HepG2 (cell line): ENCODE data around the gene COX6A2. TPM values are rescaled to one million over a fixed set of nuclear protein-coding genes. Genes with fewer than 3 reads are reported as not detected.

Experiments used
- BCL3 ChIP-seq: sonication (generic); formaldehyde crosslinking; IDR thresholded peaks from 2 replicates; pipeline ENCODE4 v1.5.1; 2020; ENCODE audit warnings: mild to moderate bottlenecking, missing genetic modification reagents, moderate library complexity
- CC2D1A ChIP-seq: sonication (generic); formaldehyde crosslinking; IDR thresholded peaks from 2 replicates; pipeline ENCODE4 v1.8.1; 2023; ENCODE audit warnings: mild to moderate bottlenecking, missing genetic modification reagents
- FOXC1 ChIP-seq: sonication (generic); formaldehyde crosslinking; IDR thresholded peaks from 2 replicates; pipeline ENCODE4 v1.8.0; 2022; ENCODE audit warnings: mild to moderate bottlenecking, missing genetic modification reagents, borderline replicate concordance
- GATA4 ChIP-seq: sonication (generic); IDR thresholded peaks from 2 replicates; pipeline ENCODE4 v1.6.1; 2016; ENCODE audit warnings: antibody characterized with exemption, low read depth, borderline replicate concordance
- KDM2A ChIP-seq: sonication (generic); formaldehyde crosslinking; IDR thresholded peaks from 2 replicates; pipeline ENCODE4 v1.4.0; 2020; ENCODE audit warnings: low read depth, missing genetic modification reagents, borderline replicate concordance
- PHF20 ChIP-seq: sonication (generic); formaldehyde crosslinking; IDR thresholded peaks from 2 replicates; pipeline ENCODE4 v1.5.0; 2020; ENCODE audit warnings: mild to moderate bottlenecking, missing genetic modification reagents
- PRDM15 ChIP-seq: sonication (generic); formaldehyde crosslinking; IDR thresholded peaks from 2 replicates; pipeline ENCODE4 v1.4.0; 2020; ENCODE audit warnings: missing genetic modification reagents
- TARDBP ChIP-seq: sonication (generic); formaldehyde crosslinking; IDR thresholded peaks from 2 replicates; pipeline ENCODE4 v1.8.0; 2022; ENCODE audit warnings: mild to moderate bottlenecking, missing genetic modification reagents
- U2AF2 ChIP-seq: fragments of 200-400 bp; formaldehyde crosslinking; IDR thresholded peaks from 2 replicates; pipeline ENCODE4 v1.6.1; 2017; ENCODE audit warnings: low read depth, mild to moderate bottlenecking, low read length
- XRCC5 ChIP-seq: fragments of 200-400 bp; formaldehyde crosslinking; optimal IDR thresholded peaks from 2 replicates; pipeline ENCODE3; 2017; ENCODE audit warnings: mild to moderate bottlenecking, low read length
- ZNF207 ChIP-seq: fragments of 450-650 bp; IDR thresholded peaks from 2 replicates; pipeline ENCODE4 v1.6.1; 2016; ENCODE audit warnings: antibody characterized with exemption, borderline replicate concordance
- ZNF230 ChIP-seq: sonication (generic); formaldehyde crosslinking; IDR thresholded peaks from 2 replicates; pipeline ENCODE4 v1.4.0; 2020; ENCODE audit warnings: mild to moderate bottlenecking, missing genetic modification reagents
- ZNF737 ChIP-seq: sonication (generic); formaldehyde crosslinking; IDR thresholded peaks from 2 replicates; pipeline ENCODE4 v1.5.0; 2020; ENCODE audit warnings: missing genetic modification reagents, mild to moderate bottlenecking, borderline replicate concordance
- ZNF766 ChIP-seq: sonication (generic); formaldehyde crosslinking; IDR thresholded peaks from 2 replicates; pipeline ENCODE4 v1.5.0; 2020; ENCODE audit warnings: missing genetic modification reagents, borderline replicate concordance
- ZNF83 ChIP-seq: sonication (generic); formaldehyde crosslinking; IDR thresholded peaks from 2 replicates; pipeline ENCODE4 v1.4.0; 2020; ENCODE audit warnings: missing genetic modification reagents, mild to moderate bottlenecking, borderline replicate concordance
- polyA plus RNA-seq, 8 experiments: library from polyadenylated mRNA; depleted of rRNA in 3 of 8; stranded (reverse) in 7 of 8; unstranded in 1 of 8; fragments of >200 nt; fragmentation: Illumina TruSeq in 4 of 8; extraction: Trizol in 4 of 8; gene quantifications; 2 replicates each; pipeline versions ENCODE4 v1.2.1 to v1.2.3, GENCODE V29; 2011 to 2016; ENCODE audit warnings: low read depth in 4 of 8, missing spikeins in 1 of 8, mixed read lengths in 1 of 8; ENCODE audit not compliant: insufficient read depth in 1 of 8
- total RNA-seq, 5 experiments: library from RNA; depleted of rRNA; stranded (reverse); fragments of >200 nt; fragmentation: Illumina TruSeq; extraction: Trizol; gene quantifications; 2 replicates each; pipeline ENCODE4 v1.2.3, GENCODE V29; 2016; ENCODE audit warnings: low read depth in 1 of 5

COX6A2 gene
- total and polyA plus RNA-seq, 2 of the 13 experiments (the other 11 are each of a cell fraction or from before 2014, with no cell fraction given), result not detected

GRCh38 chr16:31477220-31478216 is 49.4 kb upstream of the COX6A2 start (continued):
- TF ChIP-seq PRDM15 (CRISPR knock-in tag), result no peak
- no peak for TF ChIP-seq CC2D1A (CRISPR knock-in tag)
- no peak for TF ChIP-seq GATA4
- TF ChIP-seq ZNF766 (CRISPR knock-in tag), result no peak
- no peak; the same call in 1 of the 2 replicates for TF ChIP-seq TARDBP (CRISPR knock-in tag)
- peak; percentile 92 for TF ChIP-seq XRCC5
- peak; percentile 5; the same call in 1 of the 2 replicates for TF ChIP-seq FOXC1 (CRISPR knock-in tag)
- no peak for TF ChIP-seq ZNF207
- TF ChIP-seq PHF20 (CRISPR knock-in tag), result peak; percentile 66
- TF ChIP-seq ZNF83, result no peak
- no peak for TF ChIP-seq ZNF230 (CRISPR knock-in tag)
- TF ChIP-seq KDM2A (CRISPR knock-in tag), result peak; percentile 63; the same call in 1 of the 2 replicates
- 0 out of 2 replicates have a peak, but pooled peaks have one; percentile 46 for TF ChIP-seq ZNF737 (CRISPR knock-in tag)
- TF ChIP-seq BCL3 (CRISPR knock-in tag), result peak; percentile 90
- TF ChIP-seq U2AF2, result no peak
